B cell (primary cell): ENCODE data around the gene RGS17. TPM values are rescaled to one million over a fixed set of nuclear protein-coding genes. Genes with fewer than 3 reads are reported as not detected.
"Not testable (repeated sequence)": the region's sequence is repeated elsewhere in the genome, so short reads cannot be mapped to it uniquely, and the experiment has no call there.

ENCODE experiments used
- ATAC-seq: fragments of 200-7000 bp; cut with Tn5 transposase; one replicate; pipeline ENCODE4 v1.10.0; 2021; ENCODE audit warnings: low read depth, mild to moderate bottlenecking, moderate number of reproducible peaks, moderate library complexity
- CTCF ChIA-PET: fragments of 350-600 bp; sonication (Branson Sonifier 250); formaldehyde crosslinking; loops from one replicate; lab custom pipeline; 2021; ENCODE audit warnings: antibody characterized with exemption, inconsistent platforms; lab: Charles Lee
- POLR2A ChIA-PET: fragments of 350-600 bp; sonication (Branson Sonifier 250); formaldehyde crosslinking; loops from one replicate; lab custom pipeline; 2021; ENCODE audit warnings: antibody characterized with exemption; lab: Charles Lee
- DNase-seq: peaks from one replicate; pipeline ENCODE4 v3.0.0; 2013
- H2AFZ ChIP-seq: 2 replicates; pipeline ENCODE4 v1.6.1; 2012; ENCODE audit warnings: mild to moderate bottlenecking, low read depth, low read length; ENCODE audit not compliant: insufficient read depth, poor library complexity, severe bottlenecking
- H3K27ac ChIP-seq, 2 donors: 1 replicate in 1 of 2; 2 replicates in 1 of 2; pipeline ENCODE4 v1.5.1; 2012 to 2013; ENCODE audit warnings: low read length in 2 of 2, mild to moderate bottlenecking in 2 of 2, moderate library complexity in 1 of 2
- H3K27me3 ChIP-seq, 4 experiments: fragments of 200-600 bp in 1 of 4; sonication (generic) in 1 of 4; replicated peaks in 1 of 4; 1 replicate in 2 of 4; 2 replicates in 2 of 4; pipeline versions ENCODE4 v1.6.1 to v1.7.0; 2013 to 2016; ENCODE audit warnings: low read length in 3 of 4, mild to moderate bottlenecking in 2 of 4, mixed read lengths in 1 of 4, moderate library complexity in 1 of 4; ENCODE audit not compliant: insufficient read depth in 4 of 4, control insufficient read depth in 3 of 4; ENCODE audit errors: control extremely low read depth in 1 of 4
- H3K36me3 ChIP-seq, 2 experiments: replicated peaks in 1 of 2; 1 replicate in 1 of 2; 2 replicates in 1 of 2; pipeline versions ENCODE4 v1.6.1 to v1.7.1; 2013; ENCODE audit warnings: low read length in 1 of 2; ENCODE audit not compliant: insufficient read depth in 2 of 2, control insufficient read depth in 1 of 2; ENCODE audit errors: control extremely low read depth in 1 of 2, extremely low read depth in 1 of 2
- H3K4me1 ChIP-seq, 2 donors: fragments of 200-600 bp in 1 of 2; sonication (generic) in 1 of 2; 1 replicate in 1 of 2; 2 replicates in 1 of 2; pipeline versions ENCODE4 v1.5.1 to v1.6.1; 2013 to 2017; ENCODE audit warnings: low read length in 2 of 2; ENCODE audit not compliant: control insufficient read depth in 2 of 2, insufficient read depth in 2 of 2
- H3K4me2 ChIP-seq: replicated peaks from 2 replicates; pipeline ENCODE3; 2012; ENCODE audit warnings: mild to moderate bottlenecking, low read depth, low read length; ENCODE audit not compliant: poor library complexity, severe bottlenecking
- H3K4me3 ChIP-seq, 5 experiments: fragments of 200-600 bp in 1 of 5; sonication (generic) in 1 of 5; 1 replicate in 3 of 5; 2 replicates in 2 of 5; pipeline versions ENCODE4 v1.5.1 to v1.7.0; 2011 to 2016; ENCODE audit warnings: low read length in 4 of 5, mild to moderate bottlenecking in 4 of 5, low read depth in 2 of 5, control low read depth in 1 of 5, moderate library complexity in 1 of 5; ENCODE audit not compliant: insufficient read depth in 1 of 5; ENCODE audit errors: control extremely low read depth in 1 of 5, extremely low read depth in 1 of 5
- H3K79me2 ChIP-seq: fragments of 200-600 bp; sonication (generic); one replicate; pipeline ENCODE4 v1.6.0; 2016; ENCODE audit warnings: low read length; ENCODE audit not compliant: control insufficient read depth, insufficient read depth
- H3K9ac ChIP-seq: fragments of 200-600 bp; sonication (generic); 2 replicates; pipeline ENCODE4 v1.6.1; 2017; ENCODE audit warnings: mild to moderate bottlenecking, low read length, moderate library complexity
- H3K9me3 ChIP-seq, 3 donors: one replicate each; pipeline versions ENCODE4 v1.6.1 to v1.7.1; 2013; ENCODE audit warnings: low read length in 2 of 3; ENCODE audit not compliant: control insufficient read depth in 2 of 3, insufficient read depth in 1 of 3; ENCODE audit errors: control extremely low read depth in 1 of 3
- H4K20me1 ChIP-seq: 2 replicates; pipeline ENCODE4 v1.6.0; 2012; ENCODE audit warnings: mild to moderate bottlenecking, low read length; ENCODE audit not compliant: insufficient read depth, control insufficient read depth, poor library complexity, severe bottlenecking
- H3K27ac Mint-ChIP-seq: one replicate; pipeline ENCODE4 v1.8.0; 2021; ENCODE audit warnings: mixed read lengths
- H3K27me3 Mint-ChIP-seq: one replicate; pipeline ENCODE4 v1.8.0; 2021; ENCODE audit warnings: mixed read lengths
- H3K4me1 Mint-ChIP-seq: one replicate; pipeline ENCODE4 v1.8.0; 2021; ENCODE audit warnings: mixed read lengths
- H3K4me3 Mint-ChIP-seq: one replicate; pipeline ENCODE4 v1.8.0; 2021; ENCODE audit warnings: mixed read lengths
- H3K9me3 Mint-ChIP-seq: one replicate; pipeline ENCODE4 v1.8.0; 2022; ENCODE audit warnings: mixed read lengths; ENCODE audit not compliant: insufficient read depth
- CTCF ChIP-seq: fragments of 200-600 bp; IDR thresholded peaks from one replicate; pipeline ENCODE4 v1.8.0; 2022; ENCODE audit warnings: antibody characterized with exemption, mild to moderate bottlenecking
- EZH2 ChIP-seq: IDR thresholded peaks from 2 replicates; pipeline ENCODE4 v1.6.1; 2012; ENCODE audit warnings: borderline replicate concordance, low read depth, mild to moderate bottlenecking, moderate library complexity, low read length; ENCODE audit not compliant: insufficient read depth, poor library complexity, severe bottlenecking
- WGBS: methylation state at CpG from one replicate; pipeline ENCODE4 v1.1.5; 2013; ENCODE audit warnings: missing lambda C conversion rate; ENCODE audit not compliant: insufficient coverage; 5-methylcytosine and 5-hydroxymethylcytosine counted together
- intact Hi-C: fragments of 100-400 bp; cut with micrococcal nuclease; formaldehyde crosslinking; loops from one replicate; pipeline ENCODE4 v1.10.0; 2022
- polyA plus RNA-seq: library from polyadenylated mRNA; depleted of rRNA; stranded (reverse); fragments of >200 nt; gene quantifications from 2 replicates; pipeline ENCODE4 v1.2.3, GENCODE V29; 2012
- total RNA-seq, 2 donors: library from RNA; stranded (reverse); fragments of 120-200 nt in 1 of 2; gene quantifications; 1 replicate in 1 of 2; 2 replicates in 1 of 2; pipeline versions ENCODE4 v1.2.3 to v1.2.4, GENCODE V29; 2013 to 2022

Gene RGS17
- total and polyA plus RNA-seq, 2 donors (not counting 1 experiment from before 2014, with no cell fraction given) = not detected

- H3K27ac Mint-ChIP-seq = peak overlapping the region; percentile 2
- DNase-seq (no peak), ATAC-seq (no peak)
- Histone ChIP-seq H3K36me3 (peaks cover 3 to 26% of the 10 kb centered on the region in 2 experiments), H3K79me2 (peaks cover 60% of the 10 kb centered on the region), H3K4me2 (peak overlapping the region; percentile 23), H3K9ac (no peak overlapping the region), H3K4me1 (peaks cover 20 to 25% of the 10 kb centered on the region in 2 donors), H4K20me1 (peaks cover 12% of the 10 kb centered on the region), H3K4me3 (no peak overlapping the region), H2AFZ (no peak overlapping the region), H3K9me3 (no peaks in the 10 kb centered on the region), H3K27ac (peak overlapping the region in 1 of 2 donors; percentile 48), H3K27me3 (no peaks in the 10 kb centered on the region)
- CTCF ChIA-PET = interaction anchor here (0.6 to 1.8 kb wide), 4 partner anchors 15 to 1161 kb away, joined by 4 to 5 read pairs (median 4); partner anchors contain the start of gene FBXO5
- POLR2A ChIA-PET = no interaction called here
- intact Hi-C loops = no loop called here
- H3K4me1 Mint-ChIP-seq = peaks cover 53% of the 10 kb centered on the region
- TF ChIP-seq EZH2 (no peak), CTCF (no peak)
- H3K9me3 Mint-ChIP-seq = no peaks in the 10 kb centered on the region
- peak overlapping the region; percentile 42 for H3K4me3 Mint-ChIP-seq
- H3K27me3 Mint-ChIP-seq = no peaks in the 10 kb centered on the region
Observed at GRCh38 chr6:153000243-153000642, 130.8 kb downstream of the RGS17 start.

DNA sequence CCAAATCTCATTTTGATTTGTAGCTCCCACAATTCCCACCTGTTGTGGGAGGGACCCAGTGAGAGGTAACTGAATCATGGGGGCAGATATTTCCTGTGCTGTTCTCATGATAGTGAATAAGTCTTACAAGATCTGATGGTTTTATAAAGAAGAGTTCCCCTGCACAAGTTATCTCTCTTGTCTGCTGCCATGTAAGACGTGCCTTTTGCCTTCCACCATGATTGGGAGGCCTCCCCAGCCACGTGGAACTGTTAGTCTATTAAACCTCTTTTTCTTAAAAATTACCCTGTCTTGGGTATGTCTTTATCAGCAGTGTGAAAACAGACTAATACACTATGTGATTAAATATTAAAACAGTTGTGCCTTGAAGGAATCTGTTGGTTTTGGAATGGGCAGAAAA is 131.5 kb downstream of the RGS17 start:
- CTCF ChIA-PET = interaction anchor here (1.8 kb wide), 1 partner anchor 14 kb away, joined by 4 read pairs; no protein-coding TSS in a partner anchor
- intact Hi-C loops, H3K9me3 ChIP-seq, H3K9ac ChIP-seq, H3K27ac ChIP-seq, H3K27ac Mint-ChIP-seq, DNase-seq, H3K4me2 ChIP-seq, POLR2A ChIA-PET, ATAC-seq, H3K4me3 ChIP-seq, H3K9me3 Mint-ChIP-seq, H2AFZ ChIP-seq, H3K27me3 Mint-ChIP-seq, H3K27me3 ChIP-seq: not testable (repeated sequence)
- peaks cover 53% of the 10 kb centered on the region for H3K4me1 Mint-ChIP-seq
- Histone ChIP-seq H3K4me1 (peaks cover 20 to 25% of the 10 kb centered on the region in 2 donors), H4K20me1 (peaks cover 12% of the 10 kb centered on the region), H3K79me2 (peaks cover 60% of the 10 kb centered on the region), H3K36me3 (peaks cover 3 to 31% of the 10 kb centered on the region in 2 experiments)
- H3K4me3 Mint-ChIP-seq = peak overlapping the region; percentile 0
- no CpG with 5 or more reads among the region's 2 CpGs for WGBS
